K562 (cell line): ENCODE data around the gene ENTPD8. TPM values are rescaled to one million over a fixed set of nuclear protein-coding genes. Genes with fewer than 3 reads are reported as not detected.

Source experiments
- BCOR ChIP-seq: fragments of 450-650 bp; IDR thresholded peaks from 2 replicates; pipeline ENCODE4 v1.6.1; 2016
- CBX1 ChIP-seq: sonication (generic); IDR thresholded peaks from 2 replicates; pipeline ENCODE4 v1.6.1; 2016; ENCODE audit warnings: antibody characterized with exemption, low read depth, mild to moderate bottlenecking
- GTF2F1 ChIP-seq: IDR thresholded peaks from 2 replicates; pipeline ENCODE4 v1.6.1; 2011; ENCODE audit warnings: low read depth, low read length, improper control_type of control experiment
- HMGN3 ChIP-seq: IDR thresholded peaks from 2 replicates; pipeline ENCODE4 v1.6.1; 2011; ENCODE audit warnings: borderline replicate concordance, low read depth, mild to moderate bottlenecking, mixed read lengths, low read length; ENCODE audit not compliant: insufficient read length; ENCODE audit errors: extremely low read depth
- KLF6 ChIP-seq: fragments of 250-450 bp; sonication (Bioruptor Pico); IDR thresholded peaks from 2 replicates; pipeline ENCODE4 v1.4.0; 2020; ENCODE audit warnings: mild to moderate bottlenecking, moderate library complexity, borderline replicate concordance
- NCOA2 ChIP-seq, 2 experiments: fragments of 450-650 bp; IDR thresholded peaks; 2 replicates each; pipeline ENCODE4 v1.6.1; 2018; ENCODE audit warnings: mild to moderate bottlenecking in 2 of 2, moderate library complexity in 1 of 2; ENCODE audit not compliant: partially characterized antibody in 2 of 2
- NR2C1 ChIP-seq, 2 experiments: fragments of 450-650 bp; IDR thresholded peaks; 2 replicates each; pipeline ENCODE4 v1.6.1; 2017; ENCODE audit warnings: mild to moderate bottlenecking in 2 of 2, antibody characterized with exemption in 1 of 2, inconsistent platforms in 1 of 2, missing compliant biosample characterization in 1 of 2, missing genetic modification characterization in 1 of 2
- RCOR1 ChIP-seq, 2 experiments: IDR thresholded peaks; 2 replicates each; pipeline ENCODE4 v1.6.1; 2012; ENCODE audit warnings: low read depth in 2 of 2, low read length in 2 of 2, borderline replicate concordance in 1 of 2, improper control_type of control experiment in 1 of 2
- TBL1XR1 ChIP-seq, 2 experiments: IDR thresholded peaks; 2 replicates each; pipeline ENCODE4 v1.6.1; 2012; ENCODE audit warnings: improper control_type of control experiment in 2 of 2, low read length in 2 of 2, mild to moderate bottlenecking in 1 of 2
- TCF3 ChIP-seq: sonication (generic); formaldehyde crosslinking; IDR thresholded peaks from 2 replicates; pipeline ENCODE4 v1.4.0; 2020; ENCODE audit warnings: mild to moderate bottlenecking, missing genetic modification reagents
- TCFL5 ChIP-seq: fragments of 250-450 bp; sonication (Bioruptor Pico); conservative IDR thresholded peaks from 2 replicates; pipeline ENCODE4 v1.6.1; 2021; ENCODE audit warnings: mild to moderate bottlenecking, moderate library complexity, matching md5 sums
- ZNF133 ChIP-seq: fragments of 250-450 bp; sonication (Bioruptor Pico); IDR thresholded peaks from 2 replicates; pipeline ENCODE4 v1.4.0; 2020; ENCODE audit warnings: mild to moderate bottlenecking
- ZNF134 ChIP-seq: fragments of 250-450 bp; sonication (Bioruptor Pico); conservative IDR thresholded peaks from 2 replicates; pipeline ENCODE4 v1.4.0; 2020
- ZNF408 ChIP-seq: fragments of 250-450 bp; sonication (Bioruptor Pico); IDR thresholded peaks from 2 replicates; pipeline ENCODE4 v1.4.0; 2020; ENCODE audit warnings: low read depth, mild to moderate bottlenecking, moderate library complexity
- ZNF76 ChIP-seq: fragments of 250-450 bp; sonication (Bioruptor Pico); IDR thresholded peaks from 2 replicates; pipeline ENCODE4 v1.4.0; 2020; ENCODE audit warnings: mild to moderate bottlenecking, moderate library complexity, borderline replicate concordance
- ZSCAN32 ChIP-seq: fragments of 450-650 bp; formaldehyde crosslinking; IDR thresholded peaks from 2 replicates; pipeline ENCODE4 v1.4.0; 2020; ENCODE audit warnings: mild to moderate bottlenecking, moderate library complexity
- polyA plus RNA-seq, 8 experiments: library from polyadenylated mRNA; depleted of rRNA in 4 of 8; stranded (reverse) in 5 of 8; unstranded in 3 of 8; fragments of >200 nt; fragmentation: Nextera tagmentation in 2 of 8; fragmentation: Illumina TruSeq in 1 of 8; extraction: Ambion mirVana in 2 of 8; extraction: Trizol in 1 of 8; gene quantifications; 2 replicates each; pipeline versions ENCODE4 v1.2.1 to v1.2.3, GENCODE V29; 2011 to 2014; ENCODE audit warnings: inconsistent platforms in 1 of 8, missing spikeins in 1 of 8
- total RNA-seq, 7 experiments: library from RNA; depleted of rRNA in 6 of 7; stranded (reverse); fragments of >200 nt in 6 of 7; fragmentation: Illumina TruSeq in 2 of 7; extraction: Trizol in 2 of 7; gene quantifications; 2 replicates each; pipeline versions ENCODE4 v1.2.1 to v1.2.3, GENCODE V29; 2011 to 2021; ENCODE audit warnings: low replicate concordance in 1 of 7
- TF ChIP-seq, protein P1 (sequence below): sonication (generic); formaldehyde crosslinking; IDR thresholded peaks from 2 replicates; pipeline ENCODE4 v1.8.0; 2022; ENCODE audit warnings: mild to moderate bottlenecking, missing genetic modification reagents
- TF ChIP-seq, protein P2 (sequence below): sonication (generic); formaldehyde crosslinking; IDR thresholded peaks from 2 replicates; pipeline ENCODE4 v1.8.0; 2022; ENCODE audit warnings: mild to moderate bottlenecking, missing genetic modification reagents
- TF ChIP-seq, protein P3 (sequence below): sonication (generic); formaldehyde crosslinking; IDR thresholded peaks from 2 replicates; pipeline ENCODE4 v1.8.1; 2022; ENCODE audit warnings: missing genetic modification reagents

Gene ENTPD8
- total and polyA plus RNA-seq, 9 of the 15 experiments (the other 6 are each of a cell fraction or from before 2014, with no cell fraction given), result 0.06 to 0.27 (median 0.19) TPM; not detected in 5

DNA sequence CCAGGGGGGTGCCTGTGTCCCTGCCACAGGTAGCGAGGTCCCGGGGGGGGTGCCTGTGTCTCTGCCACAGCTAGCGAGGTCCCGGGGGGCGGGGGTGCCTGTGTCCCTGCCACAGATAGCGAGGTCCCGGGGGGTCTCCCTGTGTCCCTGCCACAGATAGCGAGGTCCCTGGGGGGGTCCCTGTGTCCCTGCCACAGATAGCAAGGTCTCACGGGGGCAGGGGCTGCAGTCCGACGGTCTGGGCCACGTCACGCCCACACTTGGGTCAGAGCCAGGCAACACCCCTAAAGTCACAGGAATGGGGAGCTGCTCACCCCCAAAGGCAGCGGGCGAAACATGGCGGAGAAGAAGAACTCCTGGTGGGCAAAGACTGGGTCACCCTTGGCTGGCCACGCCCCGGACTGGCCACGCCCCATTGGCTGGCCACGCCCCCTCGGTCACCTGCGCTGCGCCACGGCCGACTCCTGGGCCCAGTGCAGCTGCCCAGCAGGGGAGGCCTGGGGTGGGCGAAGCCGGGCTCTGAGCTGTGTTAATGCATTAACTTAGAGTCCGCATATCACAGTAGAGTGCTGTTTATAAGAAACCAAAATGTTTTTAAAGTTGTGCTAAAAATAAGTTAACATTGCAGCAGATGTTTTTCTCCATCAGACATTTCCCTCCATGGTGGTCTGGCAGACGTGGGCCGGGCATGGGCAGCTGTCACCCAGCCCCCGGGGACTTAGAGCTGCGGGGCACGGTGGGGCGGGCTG is 11.0 kb downstream of the ENTPD8 start (continued):
- TF ChIP-seq RCOR1 (IDR thresholded peaks at IDR 0.05; ENCODE audit: borderline replicate concordance in 1 of 2, low read depth in 2 of 2, low read length in 2 of 2) (no peak), GTF2F1 (no peak), NCOA2 (IDR thresholded peaks at IDR 0.05; ENCODE audit: partially characterized antibody in 2 of 2) (no peak), NR2C1 (IDR thresholded peaks at IDR 0.05) (no peak), NR2C1 (tag; IDR thresholded peaks at IDR 0.05) (no peak), HMGN3 (peak; percentile 94), ZNF134 (CRISPR knock-in tag) (no peak), KLF6 (no peak), TCF3 (CRISPR knock-in tag) (no peak), TCFL5 (CRISPR knock-in tag) (no peak), CBX1 (0 out of 2 replicates have a peak, but pooled peaks have one; percentile 40), TBL1XR1 (IDR thresholded peaks at IDR 0.05; ENCODE audit: low read length in 2 of 2) (no peak), ZNF408 (CRISPR knock-in tag) (no peak), ZSCAN32 (CRISPR knock-in tag) (no peak), BCOR (no peak), ZNF76 (CRISPR knock-in tag) (no peak), ZNF133 (CRISPR knock-in tag) (no peak)
- TF ChIP-seq, protein P1, sequence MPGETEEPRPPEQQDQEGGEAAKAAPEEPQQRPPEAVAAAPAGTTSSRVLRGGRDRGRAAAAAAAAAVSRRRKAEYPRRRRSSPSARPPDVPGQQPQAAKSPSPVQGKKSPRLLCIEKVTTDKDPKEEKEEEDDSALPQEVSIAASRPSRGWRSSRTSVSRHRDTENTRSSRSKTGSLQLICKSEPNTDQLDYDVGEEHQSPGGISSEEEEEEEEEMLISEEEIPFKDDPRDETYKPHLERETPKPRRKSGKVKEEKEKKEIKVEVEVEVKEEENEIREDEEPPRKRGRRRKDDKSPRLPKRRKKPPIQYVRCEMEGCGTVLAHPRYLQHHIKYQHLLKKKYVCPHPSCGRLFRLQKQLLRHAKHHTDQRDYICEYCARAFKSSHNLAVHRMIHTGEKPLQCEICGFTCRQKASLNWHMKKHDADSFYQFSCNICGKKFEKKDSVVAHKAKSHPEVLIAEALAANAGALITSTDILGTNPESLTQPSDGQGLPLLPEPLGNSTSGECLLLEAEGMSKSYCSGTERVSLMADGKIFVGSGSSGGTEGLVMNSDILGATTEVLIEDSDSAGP (CRISPR knock-in tag), result no peak
- TF ChIP-seq, protein P2, sequence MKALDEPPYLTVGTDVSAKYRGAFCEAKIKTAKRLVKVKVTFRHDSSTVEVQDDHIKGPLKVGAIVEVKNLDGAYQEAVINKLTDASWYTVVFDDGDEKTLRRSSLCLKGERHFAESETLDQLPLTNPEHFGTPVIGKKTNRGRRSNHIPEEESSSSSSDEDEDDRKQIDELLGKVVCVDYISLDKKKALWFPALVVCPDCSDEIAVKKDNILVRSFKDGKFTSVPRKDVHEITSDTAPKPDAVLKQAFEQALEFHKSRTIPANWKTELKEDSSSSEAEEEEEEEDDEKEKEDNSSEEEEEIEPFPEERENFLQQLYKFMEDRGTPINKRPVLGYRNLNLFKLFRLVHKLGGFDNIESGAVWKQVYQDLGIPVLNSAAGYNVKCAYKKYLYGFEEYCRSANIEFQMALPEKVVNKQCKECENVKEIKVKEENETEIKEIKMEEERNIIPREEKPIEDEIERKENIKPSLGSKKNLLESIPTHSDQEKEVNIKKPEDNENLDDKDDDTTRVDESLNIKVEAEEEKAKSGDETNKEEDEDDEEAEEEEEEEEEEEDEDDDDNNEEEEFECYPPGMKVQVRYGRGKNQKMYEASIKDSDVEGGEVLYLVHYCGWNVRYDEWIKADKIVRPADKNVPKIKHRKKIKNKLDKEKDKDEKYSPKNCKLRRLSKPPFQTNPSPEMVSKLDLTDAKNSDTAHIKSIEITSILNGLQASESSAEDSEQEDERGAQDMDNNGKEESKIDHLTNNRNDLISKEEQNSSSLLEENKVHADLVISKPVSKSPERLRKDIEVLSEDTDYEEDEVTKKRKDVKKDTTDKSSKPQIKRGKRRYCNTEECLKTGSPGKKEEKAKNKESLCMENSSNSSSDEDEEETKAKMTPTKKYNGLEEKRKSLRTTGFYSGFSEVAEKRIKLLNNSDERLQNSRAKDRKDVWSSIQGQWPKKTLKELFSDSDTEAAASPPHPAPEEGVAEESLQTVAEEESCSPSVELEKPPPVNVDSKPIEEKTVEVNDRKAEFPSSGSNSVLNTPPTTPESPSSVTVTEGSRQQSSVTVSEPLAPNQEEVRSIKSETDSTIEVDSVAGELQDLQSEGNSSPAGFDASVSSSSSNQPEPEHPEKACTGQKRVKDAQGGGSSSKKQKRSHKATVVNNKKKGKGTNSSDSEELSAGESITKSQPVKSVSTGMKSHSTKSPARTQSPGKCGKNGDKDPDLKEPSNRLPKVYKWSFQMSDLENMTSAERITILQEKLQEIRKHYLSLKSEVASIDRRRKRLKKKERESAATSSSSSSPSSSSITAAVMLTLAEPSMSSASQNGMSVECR (CRISPR knock-in tag), result no peak
- TF ChIP-seq, protein P3, sequence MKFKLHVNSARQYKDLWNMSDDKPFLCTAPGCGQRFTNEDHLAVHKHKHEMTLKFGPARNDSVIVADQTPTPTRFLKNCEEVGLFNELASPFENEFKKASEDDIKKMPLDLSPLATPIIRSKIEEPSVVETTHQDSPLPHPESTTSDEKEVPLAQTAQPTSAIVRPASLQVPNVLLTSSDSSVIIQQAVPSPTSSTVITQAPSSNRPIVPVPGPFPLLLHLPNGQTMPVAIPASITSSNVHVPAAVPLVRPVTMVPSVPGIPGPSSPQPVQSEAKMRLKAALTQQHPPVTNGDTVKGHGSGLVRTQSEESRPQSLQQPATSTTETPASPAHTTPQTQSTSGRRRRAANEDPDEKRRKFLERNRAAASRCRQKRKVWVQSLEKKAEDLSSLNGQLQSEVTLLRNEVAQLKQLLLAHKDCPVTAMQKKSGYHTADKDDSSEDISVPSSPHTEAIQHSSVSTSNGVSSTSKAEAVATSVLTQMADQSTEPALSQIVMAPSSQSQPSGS, result no peak
